ENCODE results near the gene CNR2. TPM values are rescaled to one million over a fixed set of nuclear protein-coding genes. Genes with fewer than 3 reads are reported as not detected.
A peak's percentile ranks its signal among the peaks of the same experiment; 100 is the strongest.

Gene CNR2
- total RNA-seq, 1 donor from 2014 or later: not detected

- Histone ChIP-seq H3K36me3 (no peaks in the 10 kb centered on the region), H3K9me3 (no peaks in the 10 kb centered on the region), H3K27ac (no peak overlapping the region), H3K4me1 (no peaks in the 10 kb centered on the region), H3K4me3 (no peak overlapping the region), H3K27me3 (no peaks in the 10 kb centered on the region)
- intact Hi-C loops (cut with DNase I): no loop called here
- no peak for DNase-seq (ENCODE audit: extremely low spot score in 2 of 2)
- TF ChIP-seq, protein P1, sequence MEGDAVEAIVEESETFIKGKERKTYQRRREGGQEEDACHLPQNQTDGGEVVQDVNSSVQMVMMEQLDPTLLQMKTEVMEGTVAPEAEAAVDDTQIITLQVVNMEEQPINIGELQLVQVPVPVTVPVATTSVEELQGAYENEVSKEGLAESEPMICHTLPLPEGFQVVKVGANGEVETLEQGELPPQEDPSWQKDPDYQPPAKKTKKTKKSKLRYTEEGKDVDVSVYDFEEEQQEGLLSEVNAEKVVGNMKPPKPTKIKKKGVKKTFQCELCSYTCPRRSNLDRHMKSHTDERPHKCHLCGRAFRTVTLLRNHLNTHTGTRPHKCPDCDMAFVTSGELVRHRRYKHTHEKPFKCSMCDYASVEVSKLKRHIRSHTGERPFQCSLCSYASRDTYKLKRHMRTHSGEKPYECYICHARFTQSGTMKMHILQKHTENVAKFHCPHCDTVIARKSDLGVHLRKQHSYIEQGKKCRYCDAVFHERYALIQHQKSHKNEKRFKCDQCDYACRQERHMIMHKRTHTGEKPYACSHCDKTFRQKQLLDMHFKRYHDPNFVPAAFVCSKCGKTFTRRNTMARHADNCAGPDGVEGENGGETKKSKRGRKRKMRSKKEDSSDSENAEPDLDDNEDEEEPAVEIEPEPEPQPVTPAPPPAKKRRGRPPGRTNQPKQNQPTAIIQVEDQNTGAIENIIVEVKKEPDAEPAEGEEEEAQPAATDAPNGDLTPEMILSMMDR (IDR thresholded peaks at IDR 0.05): no peak
- TF ChIP-seq POLR2A (IDR thresholded peaks at IDR 0.05) (no peak), POLR2AphosphoS5 (IDR thresholded peaks at IDR 0.05; ENCODE audit: insufficient read depth in 1 of 2, low read depth in 1 of 2) (no peak)
Observed at GRCh38 chr1:23924601-23925000, 11.4 kb upstream of the CNR2 start.

GRCh38 chr1:23923592-23924499 is 10.7 kb upstream of the CNR2 start:
- no peaks in the 10 kb centered on the region for H3K36me3 ChIP-seq
- no peak for DNase-seq (ENCODE audit: extremely low spot score in 2 of 2)
- no peaks in the 10 kb centered on the region for H3K27me3 ChIP-seq
- TF ChIP-seq, protein P1 (IDR thresholded peaks at IDR 0.05): no peak
- TF ChIP-seq POLR2AphosphoS5 (IDR thresholded peaks at IDR 0.05; ENCODE audit: insufficient read depth in 1 of 2, low read depth in 1 of 2): no peak
- TF ChIP-seq POLR2A (IDR thresholded peaks at IDR 0.05): no peak
- no peak overlapping the region for H3K27ac ChIP-seq
- no peaks in the 10 kb centered on the region for H3K4me1 ChIP-seq
- no peaks in the 10 kb centered on the region for H3K9me3 ChIP-seq
- intact Hi-C loops (cut with DNase I): no loop called here
- H3K4me3 ChIP-seq: no peak overlapping the region

GRCh38 chr1:23922321-23922943 is 9.3 kb upstream of the CNR2 start:
- Histone ChIP-seq H3K4me1 (no peaks in the 10 kb centered on the region), H3K4me3 (no peak overlapping the region), H3K9me3 (no peaks in the 10 kb centered on the region), H3K27me3 (no peaks in the 10 kb centered on the region), H3K27ac (no peak overlapping the region), H3K36me3 (no peaks in the 10 kb centered on the region)
- TF ChIP-seq, protein P1 (IDR thresholded peaks at IDR 0.05): no peak
- TF ChIP-seq POLR2AphosphoS5 (IDR thresholded peaks at IDR 0.05; ENCODE audit: insufficient read depth in 1 of 2, low read depth in 1 of 2) (no peak), POLR2A (IDR thresholded peaks at IDR 0.05) (no peak)
- no peak for DNase-seq (ENCODE audit: extremely low spot score in 2 of 2)
- intact Hi-C loops (cut with DNase I): no loop called here

DNA sequence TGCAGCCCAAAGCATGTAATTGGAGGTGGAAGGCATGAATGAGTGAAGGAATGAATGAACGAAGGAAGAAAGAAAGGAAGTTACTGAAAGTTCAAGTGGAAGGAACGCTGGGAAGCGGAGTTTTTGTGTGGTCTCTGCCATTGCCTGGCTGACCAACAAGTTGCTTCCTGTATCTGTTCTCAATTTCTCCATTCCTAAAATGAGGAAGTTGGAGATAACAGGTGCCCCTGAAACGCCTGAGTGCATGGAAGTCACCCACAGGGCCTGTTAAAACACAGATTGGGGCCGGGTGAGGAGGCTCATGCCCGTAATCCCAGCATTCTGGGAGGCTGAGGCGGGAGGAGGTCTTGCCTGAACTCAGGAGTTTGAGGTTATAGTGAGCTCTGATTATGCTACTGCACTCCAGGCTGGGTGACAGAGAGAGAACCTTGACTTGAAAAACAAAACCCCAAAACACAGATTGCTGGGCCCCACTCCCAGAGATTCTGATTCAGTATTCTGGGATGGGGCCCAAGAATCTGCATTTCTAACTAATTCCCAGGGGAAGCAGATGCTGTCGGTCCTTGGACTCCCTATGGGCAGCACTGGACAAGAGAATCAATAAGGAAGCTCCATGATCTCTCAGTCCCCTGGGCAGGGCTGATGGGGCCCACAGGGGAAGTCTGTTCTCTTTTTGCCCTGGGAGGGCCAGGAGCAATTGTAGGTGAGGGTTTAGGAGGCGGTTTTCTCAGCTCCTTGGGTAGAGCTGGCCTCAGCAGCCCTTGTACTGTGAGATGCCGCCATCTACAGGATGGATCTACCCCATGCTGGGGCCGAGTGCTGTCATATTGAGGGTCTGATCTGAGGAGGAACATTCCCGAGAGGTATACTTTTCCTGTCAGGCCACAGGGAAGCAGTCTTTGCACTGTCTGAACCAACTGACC is 3.3 kb upstream of the CNR2 start:
- Histone ChIP-seq H3K9me3 (no peaks in the 10 kb centered on the region), H3K27me3 (no peaks in the 10 kb centered on the region), H3K4me1 (no peaks in the 10 kb centered on the region), H3K4me3 (no peak overlapping the region), H3K36me3 (no peaks in the 10 kb centered on the region), H3K27ac (no peak overlapping the region)
- intact Hi-C loops (cut with DNase I): no loop called here
- no peak for TF ChIP-seq POLR2AphosphoS5 (IDR thresholded peaks at IDR 0.05; ENCODE audit: insufficient read depth in 1 of 2, low read depth in 1 of 2)
- TF ChIP-seq, protein P1 (IDR thresholded peaks at IDR 0.05): peak in 1 of 3 experiments; percentile 19
- no peak for DNase-seq (ENCODE audit: extremely low spot score in 2 of 2)

All from vagina (tissue), 2 donors.